GM12873 (cell line): Measurements from ENCODE around the gene KIF23.

Source experiments
- CTCF ChIP-seq: IDR thresholded peaks from 2 replicates; pipeline ENCODE4 v1.5.1; 2012; ENCODE audit warnings: low read depth, mild to moderate bottlenecking, moderate library complexity, low read length, control low read depth; ENCODE audit not compliant: insufficient read depth; ENCODE audit errors: missing control alignments

Gene KIF23

GRCh38 chr15:69390575-69390974 is 23.6 kb upstream of the KIF23 start:
- no peak for TF ChIP-seq CTCF

- TF ChIP-seq CTCF, result no peak
Measured at GRCh38 chr15:69391046-69391757, 22.9 kb upstream of the KIF23 start.

GRCh38 chr15:69392352-69392751 is 21.8 kb upstream of the KIF23 start:
- TF ChIP-seq CTCF, result no peak

- TF ChIP-seq CTCF, result no peak
Measured at GRCh38 chr15:69393831-69394491, 20.2 kb upstream of the KIF23 start.

- peak; percentile 95 for TF ChIP-seq CTCF
Measured at GRCh38 chr15:69394556-69395282, 19.4 kb upstream of the KIF23 start.

- no peak for TF ChIP-seq CTCF
Measured at GRCh38 chr15:69395460-69395859, 18.7 kb upstream of the KIF23 start.

GRCh38 chr15:69395991-69396390 is 18.2 kb upstream of the KIF23 start:
- no peak for TF ChIP-seq CTCF
